ENCODE data around the gene FUT3.
"Not testable (repeated sequence)": the region's sequence is repeated elsewhere in the genome, so short reads cannot be mapped to it uniquely, and the experiment has no call there.

The FUT3 gene

DNA sequence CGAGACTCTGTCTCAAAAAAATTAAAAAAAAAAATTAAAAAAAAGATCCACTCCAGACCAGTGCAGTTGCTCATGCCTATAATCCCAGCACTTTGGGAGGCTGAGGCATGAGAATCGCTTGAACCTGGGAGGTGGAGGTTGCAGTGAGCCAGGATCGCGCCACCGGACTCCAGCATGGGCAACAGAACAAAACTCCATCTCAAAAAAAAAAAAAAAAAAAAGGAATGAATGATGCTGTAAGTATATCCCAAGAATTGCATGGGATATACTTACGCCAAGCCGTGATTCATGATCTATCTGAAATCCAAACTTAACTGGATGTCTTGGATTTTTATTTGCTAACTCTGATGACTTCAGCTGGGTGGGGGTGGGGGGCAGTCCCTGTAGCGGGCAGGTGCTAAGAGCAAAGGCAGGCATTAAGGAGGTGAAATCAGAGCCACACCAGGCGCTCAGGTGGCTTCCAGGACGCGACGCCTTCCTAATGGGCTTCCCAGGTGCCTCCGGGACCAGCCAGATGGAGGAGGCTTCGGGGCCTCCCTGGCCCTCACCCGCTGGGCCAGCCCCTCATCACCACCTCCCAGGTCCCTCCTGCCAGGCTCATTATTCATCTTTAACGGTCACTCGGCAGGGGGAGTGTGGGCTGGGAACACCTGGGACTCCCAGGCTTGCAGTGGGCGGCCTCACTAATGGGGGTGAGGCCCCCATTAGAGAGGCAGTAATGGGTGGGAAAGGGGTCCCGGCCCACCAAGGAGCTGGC, 30.5 kb upstream of the FUT3 start:
- DNase-seq = no peak

DNA sequence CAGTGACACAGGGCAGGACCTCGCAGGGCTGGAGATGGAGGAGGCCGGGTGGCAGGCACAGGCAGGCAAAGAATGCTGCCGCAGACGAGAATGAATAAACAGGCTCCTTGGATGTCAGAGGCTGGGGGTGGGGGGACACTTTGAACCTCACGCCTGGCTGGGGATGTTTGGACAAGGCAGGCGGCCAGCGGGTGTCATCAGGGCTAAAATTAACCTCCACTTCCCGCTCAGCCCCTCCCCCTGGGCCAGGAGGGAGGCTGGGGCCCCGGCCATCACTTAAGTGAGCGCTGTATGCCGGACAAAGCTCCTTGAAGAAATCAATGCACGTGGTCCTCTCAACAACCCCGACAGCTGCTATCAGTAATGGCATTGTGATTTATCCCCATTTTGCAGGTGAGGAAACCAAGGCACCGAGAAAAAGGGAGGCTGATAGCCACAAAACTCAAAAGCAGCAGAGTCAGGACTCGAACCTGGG, 29.4 kb upstream of the FUT3 start:
- DNase-seq = peak; percentile 69

DNA sequence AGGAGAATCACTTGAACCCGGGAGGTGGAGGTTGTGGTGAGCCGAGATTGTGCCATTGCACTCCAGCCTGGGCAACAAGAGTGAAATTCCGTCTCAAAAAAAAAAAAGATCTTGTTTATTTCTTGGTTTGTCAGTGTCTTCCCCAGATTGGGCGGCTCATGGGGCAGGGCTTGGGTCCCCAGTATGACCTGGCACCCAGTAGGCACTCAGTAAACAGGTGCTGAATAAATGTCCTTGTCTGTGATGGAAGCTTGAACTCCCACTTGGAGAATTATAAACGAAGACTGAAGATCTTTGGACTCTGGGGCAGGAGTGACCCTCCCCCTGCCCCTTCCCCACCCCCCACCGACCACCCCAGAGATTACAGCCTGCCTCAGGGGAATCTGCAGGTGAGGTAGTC, 28.9 kb upstream of the FUT3 start:
- no peak for DNase-seq

DNA sequence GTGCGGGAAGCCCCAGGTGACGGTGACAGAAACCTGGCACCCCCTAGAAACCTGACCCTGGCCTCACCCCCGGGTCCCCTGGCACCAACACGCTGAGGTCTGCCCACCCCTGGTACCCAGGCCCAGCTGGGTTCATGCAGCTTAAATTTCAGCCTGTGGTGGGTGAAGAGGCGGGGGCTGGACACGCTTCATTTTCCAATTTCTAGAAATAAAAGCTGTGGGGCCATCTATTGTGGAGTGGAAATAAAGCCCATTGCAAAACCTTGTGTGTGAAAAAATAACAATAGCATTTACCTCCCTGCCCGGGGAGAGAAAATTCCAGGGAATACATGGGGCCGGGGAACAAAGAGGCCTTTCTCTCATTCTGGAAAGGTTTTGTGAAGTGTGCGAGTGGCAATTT, 26.6 kb upstream of the FUT3 start:
- no peak for DNase-seq

DNA sequence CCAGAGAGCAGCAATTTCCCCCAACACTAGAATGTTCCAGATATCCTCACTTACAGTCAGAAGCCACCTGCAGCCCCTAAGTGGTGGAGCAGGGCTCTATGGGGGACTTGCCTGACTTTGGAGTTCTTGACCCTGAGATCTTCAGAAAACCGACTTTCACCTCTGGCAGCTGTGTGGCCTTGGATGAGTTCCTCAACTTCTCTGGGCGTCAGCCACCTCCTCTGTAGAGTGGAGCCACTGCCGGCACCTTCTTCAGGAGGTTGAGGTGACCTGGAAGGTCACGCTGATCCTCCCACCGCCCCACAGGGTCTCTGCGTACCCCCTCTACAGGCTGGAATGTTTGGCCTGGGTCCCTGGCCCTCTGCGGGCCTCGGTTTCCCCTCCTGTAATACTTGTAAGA, 26.2 kb upstream of the FUT3 start:
- no peak for DNase-seq

DNA sequence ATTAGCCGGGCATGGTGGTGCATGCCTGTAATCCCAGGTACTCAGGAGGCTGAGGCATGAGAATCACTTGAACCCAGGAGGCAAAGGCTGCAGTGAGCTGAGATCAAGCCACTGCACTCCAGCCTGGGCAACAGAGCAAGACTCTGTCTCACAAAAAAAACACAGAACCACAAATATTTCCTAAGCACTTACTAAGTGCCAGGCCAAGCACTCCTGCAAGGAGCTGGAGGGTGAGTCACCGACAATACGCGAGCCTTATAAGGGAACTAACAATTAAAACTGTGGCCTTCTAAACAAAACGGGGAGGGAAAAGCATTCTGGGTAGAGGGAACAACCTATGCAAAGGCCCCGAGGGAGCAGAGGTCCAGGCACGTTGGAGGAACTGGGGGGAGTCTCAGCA, 23.2 kb upstream of the FUT3 start:
- peak; percentile 60 for DNase-seq

DNA sequence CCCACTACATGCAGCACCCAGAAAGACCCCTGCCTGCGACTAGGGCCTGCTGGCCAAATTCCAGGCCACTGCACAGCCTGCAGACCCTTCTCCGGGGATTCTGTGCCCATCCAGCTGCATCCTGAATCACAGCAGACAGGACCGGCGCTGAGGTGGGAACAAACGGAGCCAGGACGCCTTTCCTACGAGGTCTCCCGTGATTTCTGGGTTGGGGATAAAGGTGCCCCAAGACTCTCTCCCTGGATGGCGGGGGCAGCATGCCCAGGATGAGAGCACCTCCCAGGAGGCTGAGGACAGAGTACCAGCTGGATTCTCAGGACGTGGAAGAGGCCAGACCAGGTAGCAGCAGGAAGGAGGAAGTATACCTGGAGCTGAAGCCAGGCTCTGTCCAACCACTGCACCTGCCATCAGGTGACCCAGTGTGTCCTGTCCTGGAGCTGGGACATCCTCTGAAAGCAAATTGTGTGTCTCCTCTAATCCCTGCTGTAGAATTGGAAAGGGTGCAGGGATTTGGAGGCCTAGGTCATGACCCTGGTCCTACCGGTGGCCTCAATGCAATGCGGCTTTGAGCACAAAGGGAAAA, 22.5 kb upstream of the FUT3 start:
- DNase-seq = no peak

DNA sequence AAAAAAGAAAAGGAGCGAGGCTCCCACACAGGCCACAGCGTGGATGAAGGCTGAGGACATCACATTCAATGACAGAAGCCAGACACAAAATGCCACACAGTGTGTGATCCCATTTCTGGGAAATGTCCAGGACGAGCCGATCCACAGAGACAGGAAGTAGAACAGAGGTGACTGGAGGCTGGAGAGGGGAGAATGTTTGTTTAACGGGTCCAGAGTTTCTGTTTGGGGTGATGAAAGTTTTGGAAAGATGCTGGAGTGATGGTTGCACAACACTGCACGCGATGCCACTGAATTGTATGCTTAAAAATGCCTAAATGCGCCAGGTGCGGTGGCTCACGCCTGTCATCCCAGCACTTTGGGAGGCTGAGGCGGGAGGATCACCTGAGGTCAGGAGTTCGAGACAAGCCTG, 19.7 kb upstream of the FUT3 start:
- no peak for DNase-seq

DNA sequence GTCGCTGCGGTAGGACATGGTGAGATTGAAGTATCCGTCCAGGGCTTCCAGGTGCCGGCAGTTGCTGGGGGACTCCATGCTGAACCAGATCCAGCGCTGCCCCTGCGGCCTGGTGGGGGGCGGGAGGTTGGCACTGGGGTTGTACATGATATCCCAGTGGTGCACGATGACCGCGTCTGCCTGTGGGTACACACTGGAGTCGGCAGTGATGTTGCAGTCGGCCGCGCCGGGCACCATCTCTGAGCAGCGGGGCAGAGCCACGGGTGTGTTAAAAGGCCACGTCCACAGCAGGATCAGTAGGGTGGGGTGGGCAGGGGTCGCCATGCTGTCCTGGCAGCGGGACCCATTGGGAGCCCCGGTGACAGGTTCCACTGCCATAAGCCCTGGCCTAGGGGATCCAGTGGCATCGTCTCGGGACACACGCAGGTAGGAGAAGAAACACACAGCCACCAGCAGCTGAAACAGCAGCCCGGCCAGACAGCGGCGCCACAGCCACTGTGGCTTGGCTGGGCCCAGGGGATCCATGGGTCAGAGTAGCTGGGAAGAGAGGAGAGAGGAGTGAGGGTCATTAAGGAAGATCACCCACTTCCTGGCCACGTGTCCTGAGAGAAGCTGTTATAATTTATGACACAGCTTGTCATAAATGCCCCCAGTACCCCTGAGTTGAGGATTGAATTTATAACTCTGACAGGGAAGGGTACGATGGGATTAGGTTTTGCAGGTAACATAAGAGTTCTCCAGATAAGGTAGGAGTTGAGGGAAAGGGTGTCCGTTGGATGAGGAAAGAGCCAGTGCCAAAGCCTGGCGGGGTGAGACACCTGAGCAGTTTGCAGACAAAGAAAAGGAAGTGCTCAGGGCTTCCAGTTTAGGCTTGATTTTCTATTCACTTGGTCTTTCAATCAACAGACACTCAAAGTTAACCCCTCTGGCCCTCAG, 16.2 kb upstream of the FUT3 start:
- DNase-seq = no peak

DNA sequence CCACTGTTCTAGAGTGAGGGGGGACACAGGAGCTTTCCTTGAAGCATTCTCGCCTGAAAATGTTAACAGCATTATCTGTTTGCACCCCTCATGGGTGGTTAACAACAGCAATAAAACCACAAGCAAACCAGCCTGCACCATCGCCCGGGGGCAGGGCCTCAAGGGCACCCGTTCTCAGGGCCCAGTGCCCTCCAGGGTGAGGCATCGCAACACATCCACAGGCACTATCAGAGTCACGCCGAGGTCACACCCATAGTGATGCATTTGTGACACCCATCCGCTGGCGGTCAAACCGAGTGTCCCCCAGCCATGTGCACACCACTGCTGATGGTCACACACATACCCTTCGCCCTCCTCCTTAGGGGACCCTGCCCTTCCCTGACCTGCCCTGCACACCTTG, 14.5 kb upstream of the FUT3 start:
- DNase-seq = no peak

DNA sequence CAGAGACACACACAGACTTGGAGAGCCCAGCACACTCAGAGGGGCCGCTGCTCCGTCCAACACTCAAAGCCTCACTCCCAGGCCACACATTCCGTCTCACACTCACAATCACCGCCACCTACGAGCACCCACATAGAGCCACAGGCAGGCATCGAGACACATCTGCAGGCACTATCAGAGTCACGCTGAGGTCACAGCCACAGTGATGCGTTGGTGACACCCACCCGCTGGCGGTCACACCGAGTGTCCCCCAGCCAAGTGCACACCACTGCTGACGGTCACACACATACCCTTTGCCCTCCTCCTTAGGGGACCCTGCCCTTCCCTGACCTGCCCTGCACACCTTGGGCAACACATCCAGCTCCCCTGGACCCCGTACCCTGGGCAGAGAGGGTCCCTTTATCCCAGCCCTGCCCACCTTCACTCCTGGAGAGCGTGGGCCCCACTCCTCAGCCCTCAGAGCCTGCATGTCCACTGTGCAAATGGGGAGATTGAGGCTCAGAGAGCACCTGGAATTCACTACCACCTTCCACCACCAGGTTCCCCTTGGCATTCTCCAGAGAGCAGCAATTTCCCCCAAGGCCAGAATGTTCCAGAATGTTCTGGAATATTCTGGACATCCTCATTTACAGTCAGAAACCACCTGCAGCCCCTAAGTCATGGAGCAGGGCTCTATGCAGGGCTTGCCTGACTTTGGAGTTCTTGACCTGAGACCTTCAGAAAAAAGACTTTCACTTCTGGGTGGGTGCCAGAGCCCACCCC, 13.7 kb upstream of the FUT3 start:
- DNase-seq = no peak

DNA sequence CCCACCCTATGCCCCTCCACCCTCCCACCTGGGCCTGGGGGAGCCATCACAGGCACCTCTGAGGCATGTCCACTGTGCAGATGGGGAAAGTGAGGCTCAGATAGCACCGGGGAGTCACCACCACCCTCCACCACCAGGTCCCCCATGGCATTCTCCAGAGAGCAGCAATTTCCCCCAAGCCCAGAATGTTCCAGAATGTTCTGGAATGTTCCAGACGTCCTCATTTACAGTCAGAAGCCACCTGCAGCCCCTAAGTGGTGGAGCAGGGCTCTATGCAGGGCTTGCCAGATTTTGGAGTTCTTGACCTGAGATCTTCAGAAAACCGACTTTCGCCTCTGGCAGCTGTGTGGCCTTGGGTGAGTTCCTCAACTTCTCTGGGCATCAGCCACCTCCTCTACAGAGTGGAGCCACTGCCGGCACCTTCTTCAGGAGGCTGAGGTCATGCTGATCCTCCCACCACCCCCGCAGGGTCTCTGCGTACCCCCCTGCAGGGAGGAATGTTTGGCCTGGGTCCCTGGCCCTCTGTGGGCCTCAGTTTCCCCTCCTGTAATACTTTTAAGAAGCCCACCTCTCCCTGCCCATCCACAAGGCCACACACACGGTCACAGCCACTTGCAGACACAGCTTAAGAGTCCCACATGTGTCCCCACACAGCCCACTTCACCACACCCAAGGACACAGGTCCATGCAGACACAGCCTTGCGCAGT, 12.9 kb upstream of the FUT3 start:
- no peak for DNase-seq

DNA sequence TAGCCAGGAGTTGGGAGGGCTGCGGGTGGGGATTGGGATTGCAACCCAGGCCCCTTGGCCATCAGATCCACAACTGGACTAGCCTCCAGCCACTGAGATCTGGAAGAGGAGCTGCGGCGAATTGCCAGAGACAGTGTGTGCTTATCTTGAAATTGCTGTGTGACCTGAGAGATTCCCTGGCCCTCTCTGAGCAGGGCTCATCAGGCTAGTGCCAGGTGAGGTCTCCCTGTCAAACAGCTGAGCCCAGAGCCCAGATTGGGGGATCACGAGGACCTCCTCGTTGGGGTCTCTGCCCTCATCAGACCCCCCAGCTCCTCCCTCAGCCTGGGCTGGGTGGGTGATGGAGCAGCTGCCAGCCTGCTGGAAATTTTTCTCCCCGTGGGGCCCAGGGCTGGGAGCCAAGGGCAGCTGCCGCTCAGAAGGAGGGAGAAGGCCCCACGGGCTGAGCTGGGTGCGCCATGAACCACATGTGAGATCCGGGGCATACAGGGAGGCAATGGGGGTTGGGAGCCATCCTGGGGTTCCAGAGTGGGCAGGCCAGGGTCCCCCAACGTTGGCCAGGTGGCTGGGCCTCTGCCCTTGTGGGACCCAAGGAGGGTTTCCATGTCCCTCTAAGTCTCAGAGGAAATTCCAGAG, 11.9 kb upstream of the FUT3 start:
- DNase-seq = no peak

DNA sequence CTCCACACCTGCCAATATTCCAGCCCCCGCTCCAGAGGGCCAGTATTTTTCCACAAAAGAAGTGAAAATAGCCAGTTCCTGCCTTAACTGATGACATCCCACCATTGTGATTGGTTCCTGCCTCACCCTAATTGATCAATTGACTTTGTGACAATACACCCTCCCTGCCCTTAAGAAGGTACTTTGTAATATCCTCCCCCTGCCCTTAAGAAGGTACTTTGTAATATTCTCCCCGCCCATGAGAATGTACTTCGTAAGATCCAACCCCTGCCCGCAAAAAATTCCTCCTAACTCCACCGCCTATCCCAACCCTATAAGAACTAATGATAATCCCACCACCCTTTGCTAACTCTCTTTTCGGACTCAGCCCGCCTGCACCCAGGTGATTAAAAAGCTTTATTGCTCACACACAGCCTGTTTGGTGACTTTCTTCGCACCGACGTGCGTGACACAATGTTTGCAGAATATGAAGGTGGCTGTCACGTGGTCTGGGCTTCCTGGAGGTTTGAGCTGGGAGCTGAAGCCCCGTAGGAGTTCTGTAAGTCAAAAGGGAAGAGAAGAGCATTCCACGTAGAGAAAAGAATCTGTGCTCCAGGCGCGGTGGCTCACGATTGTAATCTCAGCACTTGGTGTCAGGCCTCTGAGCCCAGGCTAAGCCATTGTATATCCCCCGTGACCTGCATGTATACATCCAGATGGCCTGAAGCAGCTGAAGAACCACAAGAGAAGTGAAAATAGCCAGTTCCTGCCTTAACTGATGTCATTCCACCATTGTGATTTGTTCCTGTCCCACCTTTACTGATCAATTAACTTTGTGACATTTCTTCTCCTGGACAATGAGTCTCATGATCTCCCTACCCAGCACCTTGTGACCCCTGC, 6.2 kb upstream of the FUT3 start:
- no peak for DNase-seq

DNA sequence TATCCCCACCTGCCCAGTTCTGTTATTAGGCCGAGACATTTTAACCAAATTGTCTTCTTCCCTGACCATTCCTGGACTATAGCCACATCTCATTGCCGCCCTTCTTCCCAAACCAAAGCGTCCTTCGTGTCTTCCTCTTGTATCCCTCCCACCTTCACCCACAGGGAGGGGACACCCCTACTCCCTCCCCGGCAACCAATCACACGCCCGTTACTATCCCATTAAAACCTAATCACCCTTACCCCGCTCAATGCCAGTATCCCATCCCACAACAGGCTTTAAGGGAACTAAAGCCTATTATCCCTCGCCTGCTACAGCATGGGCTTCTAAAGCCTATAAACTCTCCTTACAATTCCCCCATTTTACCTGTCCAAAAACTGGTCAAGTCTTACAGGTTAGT, 3.9 kb upstream of the FUT3 start:
- not testable (repeated sequence) for DNase-seq

DNA sequence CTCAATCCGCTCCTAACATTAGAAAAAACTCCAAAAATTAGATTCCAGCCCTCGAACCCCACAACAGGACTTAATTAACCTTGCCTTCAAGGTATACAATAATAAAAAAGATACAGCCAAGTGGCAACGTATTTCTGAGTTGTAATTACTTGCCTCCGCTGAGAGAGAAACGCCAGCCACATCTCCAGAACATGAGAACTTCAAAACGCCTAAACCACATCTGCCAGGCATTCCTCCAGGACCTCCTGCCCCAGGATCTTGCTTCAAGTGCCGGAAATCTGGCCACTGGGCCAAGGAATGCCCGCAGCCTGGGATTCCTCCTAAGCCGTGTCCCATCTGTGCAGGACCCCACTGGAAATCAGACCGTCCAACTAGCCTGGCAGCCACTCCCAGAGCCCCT, 2.9 kb upstream of the FUT3 start:
- DNase-seq = not testable (repeated sequence)

DNA sequence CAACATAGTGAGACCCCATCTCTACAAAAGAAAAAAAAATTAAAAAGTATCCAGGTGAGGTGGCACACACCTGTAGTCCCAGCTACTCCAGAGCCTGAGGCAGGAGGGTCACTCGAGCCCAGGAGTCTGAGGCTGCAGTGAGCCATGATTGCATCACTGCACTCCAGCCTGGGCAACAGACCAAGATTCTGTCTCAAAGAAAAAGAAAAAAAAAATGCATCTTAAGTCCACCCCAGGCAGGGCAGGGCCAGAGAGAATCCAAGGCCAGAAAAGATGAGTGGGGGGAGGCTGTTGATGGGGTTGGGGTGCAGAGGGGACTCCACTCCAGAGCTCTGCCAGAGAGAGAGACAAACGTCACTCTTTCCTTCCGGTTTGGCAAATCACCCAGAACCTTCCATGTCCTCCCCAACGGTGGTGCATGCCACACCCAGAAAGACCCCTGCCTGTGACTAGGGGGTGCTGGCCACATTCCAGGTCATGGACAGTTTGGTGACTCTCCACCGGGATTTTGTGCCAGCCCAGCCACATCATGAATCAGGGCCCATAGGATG, 431 bp downstream of the FUT3 start:
- peak; percentile 54 for DNase-seq

DNA sequence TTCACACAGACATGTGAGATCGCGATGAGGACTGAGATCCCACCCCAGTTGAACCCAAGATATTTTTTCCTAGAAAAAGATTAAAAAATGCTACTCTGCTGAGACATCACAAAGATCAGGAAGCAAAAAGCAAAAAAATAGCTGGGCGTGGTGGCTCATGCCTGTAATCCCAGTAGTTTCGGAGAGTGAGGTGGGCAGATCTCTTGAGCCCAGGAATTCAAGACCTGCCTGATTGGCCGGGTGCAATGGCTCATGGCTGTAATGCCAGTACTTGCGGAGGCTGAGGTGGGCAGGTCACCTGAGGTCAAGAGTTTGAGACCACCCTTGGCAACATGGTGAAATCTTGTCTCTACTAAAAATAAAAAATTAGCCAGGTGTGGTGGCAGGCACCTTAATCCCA, 1.1 kb downstream of the FUT3 start:
- no peak for DNase-seq

DNA sequence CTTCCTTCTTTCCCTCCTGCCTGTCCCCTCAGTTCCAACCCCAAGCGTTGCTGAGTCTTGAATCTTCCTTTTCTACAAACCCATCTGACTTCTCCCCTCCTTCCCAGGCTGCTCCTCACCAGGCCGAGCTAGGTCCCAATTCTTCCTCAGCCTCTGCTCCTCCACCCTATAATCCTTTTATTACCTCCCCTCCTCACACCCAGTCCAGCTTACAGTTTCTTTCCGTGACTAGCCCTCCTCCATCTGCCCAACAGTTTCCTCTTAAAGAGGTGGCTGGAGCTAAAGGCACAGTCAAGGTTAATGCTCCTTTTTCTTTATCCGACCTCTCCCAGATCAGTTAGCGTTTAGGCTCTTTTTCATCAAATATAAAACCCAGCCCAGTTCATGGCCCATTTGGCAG, 2.6 kb downstream of the FUT3 start:
- not testable (repeated sequence) for DNase-seq

DNA sequence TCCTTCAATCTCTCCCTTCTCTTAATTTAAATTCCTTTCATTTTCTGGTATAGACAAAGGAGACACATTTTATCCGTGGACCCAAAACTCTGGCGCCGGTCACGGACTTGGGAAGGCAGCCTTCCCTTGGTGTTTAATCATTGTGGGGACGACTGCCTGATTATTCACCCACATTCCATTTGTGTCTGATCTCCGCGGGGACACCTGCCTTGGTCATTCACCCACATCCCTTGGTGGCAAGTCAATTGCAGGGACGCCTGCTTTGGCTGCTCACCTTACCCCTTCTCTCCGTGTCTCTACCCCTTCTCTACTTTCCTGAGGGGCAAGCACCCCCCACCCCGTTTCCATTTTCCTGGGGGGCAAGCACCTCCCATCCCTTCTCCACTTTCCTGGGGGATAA, 3.4 kb downstream of the FUT3 start:
- not testable (repeated sequence) for DNase-seq

All from fibroblast of skin of right quadriceps (primary cell).